ENCODE measurements around the gene MRPL40.

MRPL40 gene

GRCh38 chr22:19483481-19484244 is 51.3 kb downstream of the MRPL40 start:
- DNase-seq = no peak

All from activated T-cell treated with anti-CD3 and anti-CD28 coated beads, Interleukin-2, amount 50 U/mL, for 1 hour (primary cell).